HCT116 (cell line): ENCODE results near the gene ANKLE2.

Source experiments
- CBX3 ChIP-seq: IDR thresholded peaks from 2 replicates; pipeline ENCODE4 v1.6.1; 2012; ENCODE audit warnings: low read depth
- EGR1 ChIP-seq: IDR thresholded peaks from 2 replicates; pipeline ENCODE4 v1.6.1; 2012; ENCODE audit warnings: low read depth
- EZH2 ChIP-seq: fragments of 200-600 bp; sonication (generic); IDR thresholded peaks from 2 replicates; pipeline ENCODE4 v1.6.1; 2017; ENCODE audit warnings: antibody characterized with exemption, mixed run types
- JUND ChIP-seq: IDR thresholded peaks from 2 replicates; pipeline ENCODE4 v1.6.1; 2012
- POLR2A ChIP-seq: IDR thresholded peaks from 2 replicates; pipeline ENCODE4 v1.7.0; 2011; ENCODE audit warnings: borderline replicate concordance; ENCODE audit not compliant: insufficient read depth, insufficient read length; ENCODE audit errors: extremely low read depth
- POLR2AphosphoS5 ChIP-seq: IDR thresholded peaks from 2 replicates; pipeline ENCODE4 v1.6.1; 2011; ENCODE audit warnings: mild to moderate bottlenecking, low read depth, low read length, moderate library complexity
- TF ChIP-seq, protein P1 (sequence below): IDR thresholded peaks from 2 replicates; pipeline ENCODE4 v1.6.1; 2012
- TF ChIP-seq, protein P2 (sequence below), 3 experiments: fragments of 200-600 bp in 1 of 3; sonication (generic) in 1 of 3; IDR thresholded peaks in 2 of 3; conservative IDR thresholded peaks in 1 of 3; 2 replicates each; pipeline ENCODE4 v1.5.1; 2012 to 2017; ENCODE audit warnings: low read depth in 2 of 3, low read length in 2 of 3, antibody characterized with exemption in 1 of 3, borderline replicate concordance in 1 of 3, control low read depth in 1 of 3, mild to moderate bottlenecking in 1 of 3, mixed read lengths in 1 of 3, mixed run types in 1 of 3, moderate library complexity in 1 of 3; ENCODE audit not compliant: insufficient read depth in 1 of 3
- TF ChIP-seq, protein P3 (sequence below): IDR thresholded peaks from 2 replicates; pipeline ENCODE4 v1.6.1; 2012
- TF ChIP-seq, protein P4 (sequence below): IDR thresholded peaks from 2 replicates; pipeline ENCODE4 v1.6.1; 2012; ENCODE audit warnings: low read depth

DNA sequence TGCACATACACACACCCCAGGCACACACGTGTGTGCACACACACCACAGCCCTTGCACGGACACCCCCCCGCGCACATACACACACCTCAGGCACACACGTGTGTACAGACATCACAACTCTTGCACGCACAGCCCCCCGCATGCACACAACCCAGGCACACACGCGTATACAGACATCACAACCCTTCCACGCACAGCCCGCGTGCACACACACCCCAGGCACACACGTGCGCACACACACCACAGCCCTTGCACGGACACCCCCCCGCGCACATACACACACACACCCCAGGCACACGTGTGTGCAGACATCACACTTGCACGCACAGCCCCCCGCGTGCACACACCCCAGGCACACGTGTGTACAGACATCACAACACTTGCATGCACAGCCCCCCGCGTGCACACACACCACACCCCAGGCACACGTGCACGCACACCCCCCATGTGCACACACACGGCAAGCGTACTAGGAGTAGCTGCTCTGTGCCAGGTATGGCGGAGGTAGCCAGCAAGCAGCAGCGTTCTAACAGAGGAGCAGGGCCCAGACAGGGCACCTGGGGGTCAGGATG lies 18.2 kb upstream of the ANKLE2 start:
- TF ChIP-seq, protein P1, sequence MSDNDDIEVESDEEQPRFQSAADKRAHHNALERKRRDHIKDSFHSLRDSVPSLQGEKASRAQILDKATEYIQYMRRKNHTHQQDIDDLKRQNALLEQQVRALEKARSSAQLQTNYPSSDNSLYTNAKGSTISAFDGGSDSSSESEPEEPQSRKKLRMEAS: no peak
- TF ChIP-seq, protein P2, sequence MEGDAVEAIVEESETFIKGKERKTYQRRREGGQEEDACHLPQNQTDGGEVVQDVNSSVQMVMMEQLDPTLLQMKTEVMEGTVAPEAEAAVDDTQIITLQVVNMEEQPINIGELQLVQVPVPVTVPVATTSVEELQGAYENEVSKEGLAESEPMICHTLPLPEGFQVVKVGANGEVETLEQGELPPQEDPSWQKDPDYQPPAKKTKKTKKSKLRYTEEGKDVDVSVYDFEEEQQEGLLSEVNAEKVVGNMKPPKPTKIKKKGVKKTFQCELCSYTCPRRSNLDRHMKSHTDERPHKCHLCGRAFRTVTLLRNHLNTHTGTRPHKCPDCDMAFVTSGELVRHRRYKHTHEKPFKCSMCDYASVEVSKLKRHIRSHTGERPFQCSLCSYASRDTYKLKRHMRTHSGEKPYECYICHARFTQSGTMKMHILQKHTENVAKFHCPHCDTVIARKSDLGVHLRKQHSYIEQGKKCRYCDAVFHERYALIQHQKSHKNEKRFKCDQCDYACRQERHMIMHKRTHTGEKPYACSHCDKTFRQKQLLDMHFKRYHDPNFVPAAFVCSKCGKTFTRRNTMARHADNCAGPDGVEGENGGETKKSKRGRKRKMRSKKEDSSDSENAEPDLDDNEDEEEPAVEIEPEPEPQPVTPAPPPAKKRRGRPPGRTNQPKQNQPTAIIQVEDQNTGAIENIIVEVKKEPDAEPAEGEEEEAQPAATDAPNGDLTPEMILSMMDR (IDR thresholded peaks at IDR 0.05 in 2 of 3, conservative IDR thresholded peaks at IDR 0.05 in 1 of 3; ENCODE audit: borderline replicate concordance in 1 of 3, insufficient read depth in 1 of 3, low read depth in 2 of 3, low read length in 2 of 3): no peak
- TF ChIP-seq POLR2A (no peak), CBX3 (no peak), EZH2 (no peak), POLR2AphosphoS5 (no peak), EGR1 (no peak), JUND (no peak)
- TF ChIP-seq, protein P3, sequence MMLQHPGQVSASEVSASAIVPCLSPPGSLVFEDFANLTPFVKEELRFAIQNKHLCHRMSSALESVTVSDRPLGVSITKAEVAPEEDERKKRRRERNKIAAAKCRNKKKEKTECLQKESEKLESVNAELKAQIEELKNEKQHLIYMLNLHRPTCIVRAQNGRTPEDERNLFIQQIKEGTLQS: no peak
- TF ChIP-seq, protein P4, sequence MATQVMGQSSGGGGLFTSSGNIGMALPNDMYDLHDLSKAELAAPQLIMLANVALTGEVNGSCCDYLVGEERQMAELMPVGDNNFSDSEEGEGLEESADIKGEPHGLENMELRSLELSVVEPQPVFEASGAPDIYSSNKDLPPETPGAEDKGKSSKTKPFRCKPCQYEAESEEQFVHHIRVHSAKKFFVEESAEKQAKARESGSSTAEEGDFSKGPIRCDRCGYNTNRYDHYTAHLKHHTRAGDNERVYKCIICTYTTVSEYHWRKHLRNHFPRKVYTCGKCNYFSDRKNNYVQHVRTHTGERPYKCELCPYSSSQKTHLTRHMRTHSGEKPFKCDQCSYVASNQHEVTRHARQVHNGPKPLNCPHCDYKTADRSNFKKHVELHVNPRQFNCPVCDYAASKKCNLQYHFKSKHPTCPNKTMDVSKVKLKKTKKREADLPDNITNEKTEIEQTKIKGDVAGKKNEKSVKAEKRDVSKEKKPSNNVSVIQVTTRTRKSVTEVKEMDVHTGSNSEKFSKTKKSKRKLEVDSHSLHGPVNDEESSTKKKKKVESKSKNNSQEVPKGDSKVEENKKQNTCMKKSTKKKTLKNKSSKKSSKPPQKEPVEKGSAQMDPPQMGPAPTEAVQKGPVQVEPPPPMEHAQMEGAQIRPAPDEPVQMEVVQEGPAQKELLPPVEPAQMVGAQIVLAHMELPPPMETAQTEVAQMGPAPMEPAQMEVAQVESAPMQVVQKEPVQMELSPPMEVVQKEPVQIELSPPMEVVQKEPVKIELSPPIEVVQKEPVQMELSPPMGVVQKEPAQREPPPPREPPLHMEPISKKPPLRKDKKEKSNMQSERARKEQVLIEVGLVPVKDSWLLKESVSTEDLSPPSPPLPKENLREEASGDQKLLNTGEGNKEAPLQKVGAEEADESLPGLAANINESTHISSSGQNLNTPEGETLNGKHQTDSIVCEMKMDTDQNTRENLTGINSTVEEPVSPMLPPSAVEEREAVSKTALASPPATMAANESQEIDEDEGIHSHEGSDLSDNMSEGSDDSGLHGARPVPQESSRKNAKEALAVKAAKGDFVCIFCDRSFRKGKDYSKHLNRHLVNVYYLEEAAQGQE: no peak
